H9 (cell line): Measurements from ENCODE around the gene AR. TPM values are rescaled to one million over a fixed set of nuclear protein-coding genes. Genes with fewer than 3 reads are reported as not detected.

Experiments
- DNase-seq: peaks from one replicate; pipeline ENCODE4 v3.0.0-alpha.2; 2017
- H2AFZ ChIP-seq: one replicate; pipeline ENCODE4 v1.6.1; 2013; ENCODE audit warnings: mild to moderate bottlenecking, low read length, control low read depth, moderate library complexity
- H2AK5ac ChIP-seq: 2 replicates; pipeline ENCODE4 v1.6.1; 2013; ENCODE audit warnings: low read length, control low read depth, mixed read lengths; ENCODE audit not compliant: insufficient read length
- H2BK120ac ChIP-seq: one replicate; pipeline ENCODE4 v1.6.1; 2013; ENCODE audit warnings: low read depth, mild to moderate bottlenecking, low read length, control low read depth, inconsistent platforms; ENCODE audit not compliant: poor library complexity, severe bottlenecking
- H2BK12ac ChIP-seq: 2 replicates; pipeline ENCODE4 v1.6.1; 2013; ENCODE audit warnings: low read length, control low read depth, mixed read lengths, low read depth; ENCODE audit not compliant: insufficient read length
- H2BK15ac ChIP-seq: 2 replicates; pipeline ENCODE4 v1.6.1; 2013; ENCODE audit warnings: low read depth, low read length, control low read depth
- H2BK20ac ChIP-seq: one replicate; pipeline ENCODE4 v1.6.1; 2013; ENCODE audit warnings: low read depth, mild to moderate bottlenecking, low read length, control low read depth, inconsistent platforms; ENCODE audit not compliant: poor library complexity, severe bottlenecking
- H2BK5ac ChIP-seq: 2 replicates; pipeline ENCODE4 v1.6.1; 2013; ENCODE audit warnings: low read length, control low read depth, mixed read lengths; ENCODE audit not compliant: insufficient read length
- H3K14ac ChIP-seq: 2 replicates; pipeline ENCODE4 v1.6.1; 2013; ENCODE audit warnings: low read length, control low read depth; ENCODE audit not compliant: insufficient read depth
- H3K18ac ChIP-seq: 2 replicates; pipeline ENCODE4 v1.6.1; 2013; ENCODE audit warnings: low read depth, mild to moderate bottlenecking, mixed read lengths, low read length, control low read depth; ENCODE audit not compliant: insufficient read length
- H3K23ac ChIP-seq: 2 replicates; pipeline ENCODE4 v1.6.1; 2013; ENCODE audit warnings: low read length, control low read depth, mixed read lengths, low read depth; ENCODE audit not compliant: insufficient read length
- H3K23me2 ChIP-seq: 2 replicates; pipeline ENCODE4 v1.6.1; 2013; ENCODE audit warnings: low read depth, mild to moderate bottlenecking, mixed read lengths, low read length, control low read depth; ENCODE audit not compliant: insufficient read length, poor library complexity, severe bottlenecking
- H3K27ac ChIP-seq: 2 replicates; pipeline ENCODE4 v1.5.1; 2013; ENCODE audit warnings: low read length, control low read depth, mixed read lengths, low read depth; ENCODE audit not compliant: insufficient read length
- H3K27me3 ChIP-seq: 2 replicates; pipeline ENCODE4 v1.6.1; 2013; ENCODE audit warnings: low read length, control low read depth, inconsistent platforms; ENCODE audit not compliant: insufficient read depth
- H3K4ac ChIP-seq: 2 replicates; pipeline ENCODE4 v1.6.1; 2013; ENCODE audit warnings: low read depth, mild to moderate bottlenecking, control low read depth, inconsistent platforms, low read length, moderate library complexity
- H3K4me1 ChIP-seq: 2 replicates; pipeline ENCODE4 v1.6.1; 2013; ENCODE audit warnings: low read length, control low read depth, inconsistent platforms; ENCODE audit not compliant: insufficient read depth
- H3K4me2 ChIP-seq: 2 replicates; pipeline ENCODE4 v1.6.1; 2013; ENCODE audit warnings: low read length, control low read depth, mixed read lengths; ENCODE audit not compliant: insufficient read length, insufficient read depth
- H3K56ac ChIP-seq: 2 replicates; pipeline ENCODE4 v1.6.1; 2013; ENCODE audit warnings: low read depth, mild to moderate bottlenecking, mixed read lengths, low read length, control low read depth; ENCODE audit not compliant: insufficient read length
- H3K79me1 ChIP-seq: 2 replicates; pipeline ENCODE4 v1.6.1; 2013; ENCODE audit warnings: low read depth, mild to moderate bottlenecking, moderate library complexity, low read length, control low read depth, inconsistent platforms; ENCODE audit not compliant: insufficient read depth, poor library complexity, severe bottlenecking
- H3K79me2 ChIP-seq: 2 replicates; pipeline ENCODE4 v1.6.1; 2013; ENCODE audit warnings: low read length, control low read depth, inconsistent platforms; ENCODE audit not compliant: insufficient read depth
- H3K9ac ChIP-seq: 2 replicates; pipeline ENCODE4 v1.6.1; 2013; ENCODE audit warnings: low read length, control low read depth, mixed read lengths; ENCODE audit not compliant: insufficient read length; ENCODE audit errors: extremely low read depth
- H3K9me3 ChIP-seq: one replicate; pipeline ENCODE4 v1.6.1; 2013; ENCODE audit warnings: low read depth, low read length, inconsistent platforms; ENCODE audit not compliant: control insufficient read depth
- H3T11ph ChIP-seq: one replicate; pipeline ENCODE4 v1.6.1; 2013; ENCODE audit warnings: mild to moderate bottlenecking, low read length, control low read depth, inconsistent platforms
- H4K20me1 ChIP-seq: one replicate; pipeline ENCODE4 v1.6.1; 2013; ENCODE audit not compliant: control insufficient read depth, insufficient read length, insufficient read depth
- H4K5ac ChIP-seq: 2 replicates; pipeline ENCODE4 v1.6.1; 2013; ENCODE audit warnings: low read depth, mild to moderate bottlenecking, mixed read lengths, low read length, control low read depth; ENCODE audit not compliant: insufficient read length
- H4K8ac ChIP-seq: replicated peaks from 2 replicates; pipeline ENCODE4 v1.6.1; 2013; ENCODE audit warnings: low read length, control low read depth, mixed read lengths, low read depth; ENCODE audit not compliant: insufficient read length
- H4K91ac ChIP-seq: 2 replicates; pipeline ENCODE4 v1.6.1; 2013; ENCODE audit warnings: low read depth, mild to moderate bottlenecking, moderate library complexity, mixed read lengths, low read length, control low read depth; ENCODE audit not compliant: insufficient read length
- H3K27ac Mint-ChIP-seq, 3 experiments: 2 replicates in 2 of 3; 3 replicates in 1 of 3; pipeline ENCODE4 v1.8.0; 2020 to 2021; ENCODE audit warnings: mixed read lengths in 3 of 3, mild to moderate bottlenecking in 1 of 3, moderate library complexity in 1 of 3
- H3K27me3 Mint-ChIP-seq: 2 replicates; pipeline ENCODE4 v1.8.0; 2021; ENCODE audit warnings: low read depth, mild to moderate bottlenecking, moderate library complexity, mixed read lengths
- H3K36me3 Mint-ChIP-seq, 3 experiments: 2 replicates in 2 of 3; 3 replicates in 1 of 3; pipeline ENCODE4 v1.8.0; 2020 to 2021; ENCODE audit warnings: low read depth in 3 of 3, mixed read lengths in 3 of 3; ENCODE audit not compliant: insufficient read depth in 1 of 3
- H3K4me1 Mint-ChIP-seq, 2 experiments: 2 replicates each; pipeline ENCODE4 v1.8.0; 2020; ENCODE audit warnings: mixed read lengths in 2 of 2
- H3K4me3 Mint-ChIP-seq, 2 experiments: 2 replicates in 1 of 2; 3 replicates in 1 of 2; pipeline ENCODE4 v1.8.0; 2020 to 2021; ENCODE audit warnings: mild to moderate bottlenecking in 2 of 2, mixed read lengths in 2 of 2, moderate library complexity in 1 of 2
- H3K9me3 Mint-ChIP-seq, 2 experiments: 2 replicates in 1 of 2; 3 replicates in 1 of 2; pipeline ENCODE4 v1.8.0; 2020; ENCODE audit warnings: mild to moderate bottlenecking in 2 of 2, mixed read lengths in 2 of 2, moderate library complexity in 1 of 2
- CTCF ChIP-seq: fragments of 200-600 bp; sonication (generic); conservative IDR thresholded peaks from 3 replicates; pipeline ENCODE4 v1.8.0; 2021; ENCODE audit warnings: antibody characterized with exemption, mild to moderate bottlenecking
- WGBS: extraction: QIAGEN DNeasy Blood & Tissue Kit; methylation state at CpG from one replicate; pipeline ENCODE4 v1.1.7; 2013; ENCODE audit warnings: missing lambda C conversion rate, low lambda C conversion rate, mixed read lengths; ENCODE audit not compliant: insufficient read length; ENCODE audit errors: extremely low coverage; 5-methylcytosine and 5-hydroxymethylcytosine counted together
- total RNA-seq: library from RNA; stranded (reverse); gene quantifications from 2 replicates; pipeline ENCODE4 v1.2.1, GENCODE V29; 2021

The AR gene
- total RNA-seq, 1 experiment from 2014 or later, result 3.5 TPM

- H3K23ac ChIP-seq, result no peak overlapping the region
- no peak overlapping the region for H2AFZ ChIP-seq
- H3K4me1 Mint-ChIP-seq, result no peaks in the 10 kb centered on the region
- H3K18ac ChIP-seq, result no peak overlapping the region
- H3K79me1 ChIP-seq, result no peaks in the 10 kb centered on the region
- H3K23me2 ChIP-seq, result no peaks in the 10 kb centered on the region
- no peak overlapping the region for H3K27ac Mint-ChIP-seq
- H3K27ac ChIP-seq, result no peak overlapping the region
- H2AK5ac ChIP-seq, result no peak overlapping the region
- no peak overlapping the region for H3K14ac ChIP-seq
- no peak overlapping the region for H4K91ac ChIP-seq
- no peaks in the 10 kb centered on the region for H3K27me3 Mint-ChIP-seq
- H3K9me3 ChIP-seq, result no peaks in the 10 kb centered on the region
- no peak overlapping the region for H2BK20ac ChIP-seq
- no peak overlapping the region for H3T11ph ChIP-seq
- H4K20me1 ChIP-seq, result no peaks in the 10 kb centered on the region
- H2BK12ac ChIP-seq, result no peak overlapping the region
- no peak overlapping the region for H3K9ac ChIP-seq
- TF ChIP-seq CTCF, result no peak
- H4K8ac ChIP-seq, result no peak overlapping the region
- no peak overlapping the region for H3K4me3 Mint-ChIP-seq
- no peak overlapping the region for H2BK120ac ChIP-seq
- no peak overlapping the region for H3K4ac ChIP-seq
- no peaks in the 10 kb centered on the region for H3K4me1 ChIP-seq
- no peak overlapping the region for H3K56ac ChIP-seq
- no peak for DNase-seq
- H3K4me2 ChIP-seq, result no peak overlapping the region
- no peak overlapping the region for H2BK15ac ChIP-seq
- H4K5ac ChIP-seq, result no peak overlapping the region
- H3K36me3 Mint-ChIP-seq, result peaks cover 0 to 4% (median 3%) of the 10 kb centered on the region in 3 experiments; a peak in 2 of 7 replicates
- no peak overlapping the region for H2BK5ac ChIP-seq
- no peaks in the 10 kb centered on the region for H3K27me3 ChIP-seq
- no peaks in the 10 kb centered on the region for H3K79me2 ChIP-seq
- WGBS, result no CpG with 5 or more reads among the region's 1 CpG
- peaks cover 59 to 66% of the 10 kb centered on the region in 2 experiments for H3K9me3 Mint-ChIP-seq
These were observed 43.2 kb upstream of the AR start for GRCh38 chrX:67500617-67501016.
